ENCODE measurements around the gene SYT1. TPM values are rescaled to one million over a fixed set of nuclear protein-coding genes. Genes with fewer than 3 reads are reported as not detected.

SYT1 gene
- polyA plus RNA-seq, 3 donors: 0.72 TPM; not detected in 2

- no peak for DNase-seq
- Mint-ChIP-seq H3K4me1 (no peaks in the 10 kb centered on the region), H3K36me3 (no peaks in the 10 kb centered on the region), H3K27me3 (ENCODE audit: low read depth in 3 of 3) (no peaks in the 10 kb centered on the region), H3K4me3 (no peak overlapping the region), H3K9me3 (peaks cover 0 to under 1% (median 0%) of the 10 kb centered on the region in 7 donors), H3K27ac (no peak overlapping the region)
- no peak overlapping the region for H2AFZ ChIP-seq (ENCODE audit: insufficient read depth, low read depth, low read length, poor library complexity, severe bottlenecking)
- no peaks in the 10 kb centered on the region for H3K9me3 ChIP-seq (replicated peaks in 1 of 2; ENCODE audit: control insufficient read depth in 1 of 2, insufficient read depth in 1 of 2, low read length in 2 of 2)
- WGBS (ENCODE audit: insufficient coverage): 74% methylated on average over 4 of the region's 5 CpGs
- no peak for TF ChIP-seq CTCF (IDR thresholded peaks at IDR 0.05)
- no peak overlapping the region for H3K4me3 ChIP-seq (replicated peaks in 1 of 3; ENCODE audit: low read depth in 2 of 3, low read length in 3 of 3)
- no peaks in the 10 kb centered on the region for H3K27me3 ChIP-seq (ENCODE audit: control insufficient read depth in 2 of 2, insufficient read depth in 2 of 2, low read length in 2 of 2)
- H3K27ac ChIP-seq (ENCODE audit: low read depth in 1 of 2, low read length in 2 of 2): no peak overlapping the region
- no peak overlapping the region for H3K9ac ChIP-seq (ENCODE audit: insufficient read depth, low read length, poor library complexity, severe bottlenecking)
- H4K20me1 ChIP-seq (ENCODE audit: insufficient read depth, low read length): no peaks in the 10 kb centered on the region
- no peaks in the 10 kb centered on the region for H3K36me3 ChIP-seq (replicated peaks in 1 of 2; ENCODE audit: control insufficient read depth in 1 of 2, insufficient read depth in 2 of 2, low read length in 2 of 2)
- no peak overlapping the region for H3K4me2 ChIP-seq (replicated peaks; ENCODE audit: extremely low read depth, low read length, poor library complexity, severe bottlenecking)
- intact Hi-C loops (cut with micrococcal nuclease): no loop called here
- H3K4me1 ChIP-seq (ENCODE audit: control insufficient read depth in 1 of 2, insufficient read depth in 2 of 2, low read length in 2 of 2): no peaks in the 10 kb centered on the region
- H3K79me2 ChIP-seq (ENCODE audit: insufficient read depth, low read length): no peaks in the 10 kb centered on the region
These were observed 435.6 kb downstream of the SYT1 start for GRCh38 chr12:79300199-79300568.

- no CpG with 5 or more reads among the region's 3 CpGs for WGBS (ENCODE audit: insufficient coverage)
- H3K4me3 Mint-ChIP-seq: no peak overlapping the region
These were observed 436.6 kb downstream of the SYT1 start for GRCh38 chr12:79301181-79301580.

More at GRCh38 chr12:79301181-79301580, 436.6 kb downstream of the SYT1 start:
- no peak overlapping the region for H2AFZ ChIP-seq (ENCODE audit: insufficient read depth, low read depth, low read length, poor library complexity, severe bottlenecking)
- no peak overlapping the region for H3K27ac Mint-ChIP-seq
- no peaks in the 10 kb centered on the region for H3K9me3 ChIP-seq (replicated peaks in 1 of 2; ENCODE audit: control insufficient read depth in 1 of 2, insufficient read depth in 1 of 2, low read length in 2 of 2)
- no peak for DNase-seq
- no peaks in the 10 kb centered on the region for H4K20me1 ChIP-seq (ENCODE audit: insufficient read depth, low read length)
- no peak for TF ChIP-seq CTCF (IDR thresholded peaks at IDR 0.05)
- no peaks in the 10 kb centered on the region for H3K79me2 ChIP-seq (ENCODE audit: insufficient read depth, low read length)
- no peaks in the 10 kb centered on the region for H3K27me3 ChIP-seq (ENCODE audit: control insufficient read depth in 2 of 2, insufficient read depth in 2 of 2, low read length in 2 of 2)
- no peak overlapping the region for H3K4me3 ChIP-seq (replicated peaks in 1 of 3; ENCODE audit: low read depth in 2 of 3, low read length in 3 of 3)
- H3K27me3 Mint-ChIP-seq (ENCODE audit: low read depth in 3 of 3): no peaks in the 10 kb centered on the region
- no peak overlapping the region for H3K9ac ChIP-seq (ENCODE audit: insufficient read depth, low read length, poor library complexity, severe bottlenecking)
- intact Hi-C loops (cut with micrococcal nuclease): no loop called here
- no peaks in the 10 kb centered on the region for H3K4me1 Mint-ChIP-seq
- H3K4me2 ChIP-seq (replicated peaks; ENCODE audit: extremely low read depth, low read length, poor library complexity, severe bottlenecking): no peak overlapping the region
- peaks cover 0 to 2% (median 0%) of the 10 kb centered on the region in 7 donors for H3K9me3 Mint-ChIP-seq
- no peaks in the 10 kb centered on the region for H3K36me3 ChIP-seq (replicated peaks in 1 of 2; ENCODE audit: control insufficient read depth in 1 of 2, insufficient read depth in 2 of 2, low read length in 2 of 2)
- no peak overlapping the region for H3K27ac ChIP-seq (ENCODE audit: low read depth in 1 of 2, low read length in 2 of 2)
- H3K4me1 ChIP-seq (ENCODE audit: control insufficient read depth in 1 of 2, insufficient read depth in 2 of 2, low read length in 2 of 2): no peaks in the 10 kb centered on the region
- no peaks in the 10 kb centered on the region for H3K36me3 Mint-ChIP-seq

All from CD14-positive monocyte (primary cell).